Activated CD8-positive, alpha-beta memory T cell treated with anti-CD3 and anti-CD28 coated beads, Interleukin-2, amount 50 U/mL, for 1 hour (primary cell): ENCODE results near the gene RNF151.

ENCODE experiments used
- DNase-seq: peaks from one replicate; pipeline ENCODE4 v3.0.0-alpha.2; 2020; ENCODE audit errors: extremely low read depth

The RNF151 gene

GRCh38 chr16:1991588-1991947, 24.9 kb downstream of the RNF151 start:
- no peak for DNase-seq

GRCh38 chr16:1991948-1992703, 25.5 kb downstream of the RNF151 start:
- peak; percentile 96 for DNase-seq

- no peak for DNase-seq
Observed at GRCh38 chr16:1992704-1993317, 26.2 kb downstream of the RNF151 start.

- DNase-seq: no peak
Observed at GRCh38 chr16:1993731-1994131, 27.1 kb downstream of the RNF151 start.

- no peak for DNase-seq
Observed at GRCh38 chr16:1997494-1998359, 31.1 kb downstream of the RNF151 start.

GRCh38 chr16:1998360-1998835, 31.7 kb downstream of the RNF151 start:
- no peak for DNase-seq

- DNase-seq: no peak
Observed at GRCh38 chr16:1998852-1999801, 32.5 kb downstream of the RNF151 start.

GRCh38 chr16:1999866-2000514, 33.3 kb downstream of the RNF151 start:
- DNase-seq: no peak

- DNase-seq: no peak
Observed at GRCh38 chr16:2001035-2001434, 34.4 kb downstream of the RNF151 start.

- DNase-seq: no peak
Observed at GRCh38 chr16:2001456-2002355, 35.0 kb downstream of the RNF151 start.

GRCh38 chr16:2002406-2003230, 36.0 kb downstream of the RNF151 start:
- no peak for DNase-seq

- DNase-seq: no peak
Observed at GRCh38 chr16:2003231-2003826, 36.7 kb downstream of the RNF151 start.

GRCh38 chr16:2003827-2004641, 37.4 kb downstream of the RNF151 start:
- DNase-seq: peak; percentile 59

- no peak for DNase-seq
Observed at GRCh38 chr16:2004795-2005517, 38.3 kb downstream of the RNF151 start.

- no peak for DNase-seq
Observed at GRCh38 chr16:2005646-2006045, 39.0 kb downstream of the RNF151 start.

GRCh38 chr16:2006317-2006716, 39.7 kb downstream of the RNF151 start:
- DNase-seq: no peak
